Right atrium auricular region (tissue), 2 donors: ENCODE data around the gene TRAK1. TPM values are rescaled to one million over a fixed set of nuclear protein-coding genes. Genes with fewer than 3 reads are reported as not detected.
"Not testable (repeated sequence)": the region's sequence is repeated elsewhere in the genome, so short reads cannot be mapped to it uniquely, and the experiment has no call there.

ENCODE experiments used
- DNase-seq: peaks from one replicate; pipeline ENCODE4 v3.0.0-alpha.2; 2019; ENCODE audit warnings: low spot score
- H3K27ac ChIP-seq, 2 donors: fragments of 200-600 bp; sonication (generic); 1 replicate in 1 of 2; 2 replicates in 1 of 2; pipeline ENCODE4 v1.5.1; 2016 to 2019
- H3K27me3 ChIP-seq, 2 donors: fragments of 200-600 bp; sonication (generic); one replicate each; pipeline versions ENCODE4 v1.5.1 to v1.6.0; 2017 to 2019
- H3K36me3 ChIP-seq: fragments of 200-600 bp; sonication (generic); one replicate; pipeline ENCODE4 v1.5.1; 2016
- H3K4me1 ChIP-seq, 2 donors: fragments of 200-600 bp; sonication (generic); one replicate each; pipeline versions ENCODE4 v1.5.1 to v1.6.0; 2017 to 2019
- H3K4me3 ChIP-seq, 2 donors: fragments of 200-600 bp; sonication (generic); 1 replicate in 1 of 2; 2 replicates in 1 of 2; pipeline ENCODE4 v1.5.1; 2017 to 2019; ENCODE audit warnings: mild to moderate bottlenecking in 1 of 2, moderate library complexity in 1 of 2
- H3K9me3 ChIP-seq, 2 donors: fragments of 200-600 bp; sonication (generic); one replicate each; pipeline ENCODE4 v1.5.1; 2019
- total RNA-seq, 2 donors: library from RNA; depleted of rRNA; stranded (reverse); fragments of >200 nt; gene quantifications; one replicate each; pipeline ENCODE4 v1.1.0, GENCODE V29; 2016
- TF ChIP-seq, protein P1 (sequence below), 2 donors: fragments of 200-600 bp; sonication (generic); IDR thresholded peaks; one replicate each; pipeline ENCODE4 v1.5.1; 2019; ENCODE audit warnings: antibody characterized with exemption in 2 of 2

The TRAK1 gene
- total RNA-seq, 2 donors from 2014 or later = 172 to 259 TPM

- no peak overlapping the region for H3K4me3 ChIP-seq
- no peak for DNase-seq
- H3K27me3 ChIP-seq = no peaks in the 10 kb centered on the region
- H3K36me3 ChIP-seq = no peaks in the 10 kb centered on the region
- H3K4me1 ChIP-seq = peaks cover 0 to 68% of the 10 kb centered on the region in 2 donors
- TF ChIP-seq, protein P1, sequence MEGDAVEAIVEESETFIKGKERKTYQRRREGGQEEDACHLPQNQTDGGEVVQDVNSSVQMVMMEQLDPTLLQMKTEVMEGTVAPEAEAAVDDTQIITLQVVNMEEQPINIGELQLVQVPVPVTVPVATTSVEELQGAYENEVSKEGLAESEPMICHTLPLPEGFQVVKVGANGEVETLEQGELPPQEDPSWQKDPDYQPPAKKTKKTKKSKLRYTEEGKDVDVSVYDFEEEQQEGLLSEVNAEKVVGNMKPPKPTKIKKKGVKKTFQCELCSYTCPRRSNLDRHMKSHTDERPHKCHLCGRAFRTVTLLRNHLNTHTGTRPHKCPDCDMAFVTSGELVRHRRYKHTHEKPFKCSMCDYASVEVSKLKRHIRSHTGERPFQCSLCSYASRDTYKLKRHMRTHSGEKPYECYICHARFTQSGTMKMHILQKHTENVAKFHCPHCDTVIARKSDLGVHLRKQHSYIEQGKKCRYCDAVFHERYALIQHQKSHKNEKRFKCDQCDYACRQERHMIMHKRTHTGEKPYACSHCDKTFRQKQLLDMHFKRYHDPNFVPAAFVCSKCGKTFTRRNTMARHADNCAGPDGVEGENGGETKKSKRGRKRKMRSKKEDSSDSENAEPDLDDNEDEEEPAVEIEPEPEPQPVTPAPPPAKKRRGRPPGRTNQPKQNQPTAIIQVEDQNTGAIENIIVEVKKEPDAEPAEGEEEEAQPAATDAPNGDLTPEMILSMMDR (IDR thresholded peaks at IDR 0.05) = no peak
- peak overlapping the region; percentile 54 to 82 for H3K27ac ChIP-seq
- H3K9me3 ChIP-seq = no peaks in the 10 kb centered on the region
Observed at GRCh38 chr3:42101481-42101880, 10.3 kb downstream of the TRAK1 start.

GRCh38 chr3:42102571-42102970 lies 11.4 kb downstream of the TRAK1 start:
- DNase-seq = no peak
- TF ChIP-seq, protein P1 (IDR thresholded peaks at IDR 0.05) = no peak
- no peaks in the 10 kb centered on the region for H3K9me3 ChIP-seq
- H3K4me3 ChIP-seq = no peak overlapping the region
- H3K36me3 ChIP-seq = no peaks in the 10 kb centered on the region
- H3K27me3 ChIP-seq = no peaks in the 10 kb centered on the region
- H3K27ac ChIP-seq = peak overlapping the region; percentile 54 to 82
- H3K4me1 ChIP-seq = peaks cover 0 to 66% of the 10 kb centered on the region in 2 donors

GRCh38 chr3:42103921-42104665 lies 12.9 kb downstream of the TRAK1 start:
- not testable (repeated sequence) for H3K36me3 ChIP-seq, H3K4me3 ChIP-seq, H3K27ac ChIP-seq, DNase-seq, H3K9me3 ChIP-seq, H3K27me3 ChIP-seq
- H3K4me1 ChIP-seq = peaks cover 0 to 58% of the 10 kb centered on the region in 2 donors

GRCh38 chr3:42105994-42106393 lies 14.8 kb downstream of the TRAK1 start:
- not testable (repeated sequence) for H3K27me3 ChIP-seq, H3K36me3 ChIP-seq, DNase-seq, H3K9me3 ChIP-seq, H3K4me3 ChIP-seq
- Histone ChIP-seq H3K4me1 (peaks cover 0 to 43% of the 10 kb centered on the region in 2 donors), H3K27ac (peak overlapping the region in 1 of 2 donors; percentile 45)

GRCh38 chr3:42106646-42107045 lies 15.5 kb downstream of the TRAK1 start:
- H3K27ac ChIP-seq = peak overlapping the region; percentile 19 to 45
- TF ChIP-seq, protein P1 (IDR thresholded peaks at IDR 0.05) = no peak
- DNase-seq = no peak
- peaks cover 0 to 36% of the 10 kb centered on the region in 2 donors for H3K4me1 ChIP-seq
- no peaks in the 10 kb centered on the region for H3K9me3 ChIP-seq
- no peaks in the 10 kb centered on the region for H3K36me3 ChIP-seq
- no peaks in the 10 kb centered on the region for H3K27me3 ChIP-seq
- no peak overlapping the region for H3K4me3 ChIP-seq

GRCh38 chr3:42110631-42111030 lies 19.5 kb downstream of the TRAK1 start:
- no peak for DNase-seq
- TF ChIP-seq, protein P1 (IDR thresholded peaks at IDR 0.05) = no peak
- Histone ChIP-seq H3K27me3 (no peaks in the 10 kb centered on the region), H3K27ac (no peak overlapping the region), H3K4me1 (peaks cover 0 to 30% of the 10 kb centered on the region in 2 donors), H3K9me3 (no peaks in the 10 kb centered on the region), H3K4me3 (no peak overlapping the region), H3K36me3 (no peaks in the 10 kb centered on the region)
